IPS DF 6.9 (cell line): ENCODE data around the gene MB.
"Not testable (repeated sequence)": the region's sequence is repeated elsewhere in the genome, so short reads cannot be mapped to it uniquely, and the experiment has no call there.

Source experiments
- DNase-seq: peaks from one replicate; pipeline ENCODE4 v3.0.0-alpha.2; 2013; ENCODE audit warnings: low read depth, low spot score
- H3K27ac ChIP-seq: one replicate; pipeline ENCODE4 v1.5.1; 2013; ENCODE audit warnings: low read length, control low read depth
- H3K27me3 ChIP-seq: 2 replicates; pipeline ENCODE4 v1.6.1; 2013; ENCODE audit warnings: mild to moderate bottlenecking, low read length; ENCODE audit not compliant: control insufficient read depth, insufficient read depth
- H3K36me3 ChIP-seq: 2 replicates; pipeline ENCODE4 v1.6.1; 2013; ENCODE audit warnings: low read length; ENCODE audit not compliant: control insufficient read depth, insufficient read depth
- H3K4me1 ChIP-seq: 2 replicates; pipeline ENCODE4 v1.6.1; 2013; ENCODE audit warnings: low read length; ENCODE audit not compliant: control insufficient read depth, insufficient read depth
- H3K4me3 ChIP-seq: 2 replicates; pipeline ENCODE4 v1.5.1; 2013; ENCODE audit warnings: mild to moderate bottlenecking, low read length
- H3K9me3 ChIP-seq: 2 replicates; pipeline ENCODE4 v1.6.1; 2013; ENCODE audit warnings: low read length, inconsistent platforms; ENCODE audit not compliant: control insufficient read depth, insufficient read depth
- WGBS: extraction: QIAGEN DNeasy Blood & Tissue Kit; methylation state at CpG from one replicate; pipeline ENCODE4 v1.1.7; 2013; ENCODE audit warnings: mixed read lengths, missing lambda C conversion rate; ENCODE audit not compliant: insufficient read length, insufficient coverage; 5-methylcytosine and 5-hydroxymethylcytosine counted together

Gene MB

GRCh38 chr22:35627267-35628041 lies 10.3 kb upstream of the MB start:
- H3K4me3 ChIP-seq, result peak overlapping the region; percentile 28; the same call in 1 of the 2 replicates
- no peaks in the 10 kb centered on the region for H3K36me3 ChIP-seq
- DNase-seq, result peak; percentile 58
- no CpG with 5 or more reads among the region's 21 CpGs for WGBS
- no peaks in the 10 kb centered on the region for H3K9me3 ChIP-seq
- no peak overlapping the region for H3K27ac ChIP-seq
- no peaks in the 10 kb centered on the region for H3K27me3 ChIP-seq
- no peaks in the 10 kb centered on the region for H3K4me1 ChIP-seq

DNA sequence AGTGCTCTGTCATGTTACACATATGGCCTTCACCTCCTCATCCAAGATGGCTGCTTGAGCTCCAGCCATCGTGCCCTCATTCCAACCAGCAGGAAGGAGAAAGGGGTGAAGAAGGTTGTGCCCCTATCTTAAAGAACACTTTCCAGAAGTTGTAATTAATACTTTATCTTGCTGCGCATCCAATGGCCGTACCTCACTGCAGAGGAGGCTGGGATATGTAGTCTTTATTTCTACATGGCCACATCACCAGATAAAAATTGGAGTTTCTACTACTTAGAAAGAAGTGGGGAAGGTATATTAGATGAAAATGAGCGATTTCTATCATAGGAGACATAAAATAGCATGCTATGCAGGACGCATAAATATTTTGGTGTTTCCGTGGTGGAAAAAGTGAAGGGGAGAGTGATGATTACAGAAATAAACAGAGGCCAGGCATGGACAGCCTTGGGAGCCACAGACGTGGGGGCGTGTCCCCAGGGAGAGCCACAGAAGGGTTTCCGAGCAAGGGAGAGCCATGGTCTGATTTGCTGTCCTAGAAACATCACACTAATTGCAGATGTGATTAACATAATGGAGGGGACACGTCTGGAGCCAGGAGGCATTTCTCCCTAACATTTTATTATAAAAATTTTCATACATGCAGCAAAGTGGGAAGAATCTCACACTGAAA lies 8.8 kb upstream of the MB start:
- Histone ChIP-seq H3K4me3 (no peak overlapping the region), H3K27ac (no peak overlapping the region), H3K36me3 (no peaks in the 10 kb centered on the region), H3K27me3 (no peaks in the 10 kb centered on the region), H3K9me3 (no peaks in the 10 kb centered on the region), H3K4me1 (no peaks in the 10 kb centered on the region; the same call in 1 of the 2 replicates)
- no peak for DNase-seq
- WGBS, result no CpG with 5 or more reads among the region's 10 CpGs

DNA sequence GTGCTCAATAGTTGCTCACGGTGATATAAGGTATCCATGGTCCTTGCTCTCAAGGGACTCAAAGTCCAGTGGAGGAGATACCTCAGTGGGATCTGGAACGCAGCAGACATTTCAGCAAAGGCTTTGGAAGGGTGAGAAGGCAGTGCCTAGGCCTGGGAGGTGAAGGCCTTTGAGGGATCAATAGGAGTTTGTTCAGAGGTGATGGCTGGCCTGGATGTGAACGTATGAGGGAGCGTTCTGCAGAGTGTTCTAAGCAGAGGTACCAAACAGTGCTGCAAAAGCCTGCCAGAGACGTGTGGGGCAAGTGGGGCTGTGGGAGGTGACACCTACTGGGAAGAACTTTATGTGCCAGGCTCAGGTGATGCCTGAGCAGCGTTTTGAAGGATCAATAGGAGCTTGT lies 7.4 kb upstream of the MB start:
- Histone ChIP-seq H3K4me1 (no peaks in the 10 kb centered on the region; the same call in 1 of the 2 replicates), H3K27me3 (no peaks in the 10 kb centered on the region), H3K9me3 (no peaks in the 10 kb centered on the region), H3K36me3 (no peaks in the 10 kb centered on the region), H3K27ac (no peak overlapping the region), H3K4me3 (no peak overlapping the region)
- no peak for DNase-seq
- no CpG with 5 or more reads among the region's 6 CpGs for WGBS

- not testable (repeated sequence) for DNase-seq, H3K4me3 ChIP-seq, H3K27ac ChIP-seq, H3K36me3 ChIP-seq, H3K9me3 ChIP-seq, H3K4me1 ChIP-seq, H3K27me3 ChIP-seq
- no CpG with 5 or more reads among the region's 5 CpGs for WGBS
Measured at GRCh38 chr22:35623885-35624284, 6.8 kb upstream of the MB start.

DNA sequence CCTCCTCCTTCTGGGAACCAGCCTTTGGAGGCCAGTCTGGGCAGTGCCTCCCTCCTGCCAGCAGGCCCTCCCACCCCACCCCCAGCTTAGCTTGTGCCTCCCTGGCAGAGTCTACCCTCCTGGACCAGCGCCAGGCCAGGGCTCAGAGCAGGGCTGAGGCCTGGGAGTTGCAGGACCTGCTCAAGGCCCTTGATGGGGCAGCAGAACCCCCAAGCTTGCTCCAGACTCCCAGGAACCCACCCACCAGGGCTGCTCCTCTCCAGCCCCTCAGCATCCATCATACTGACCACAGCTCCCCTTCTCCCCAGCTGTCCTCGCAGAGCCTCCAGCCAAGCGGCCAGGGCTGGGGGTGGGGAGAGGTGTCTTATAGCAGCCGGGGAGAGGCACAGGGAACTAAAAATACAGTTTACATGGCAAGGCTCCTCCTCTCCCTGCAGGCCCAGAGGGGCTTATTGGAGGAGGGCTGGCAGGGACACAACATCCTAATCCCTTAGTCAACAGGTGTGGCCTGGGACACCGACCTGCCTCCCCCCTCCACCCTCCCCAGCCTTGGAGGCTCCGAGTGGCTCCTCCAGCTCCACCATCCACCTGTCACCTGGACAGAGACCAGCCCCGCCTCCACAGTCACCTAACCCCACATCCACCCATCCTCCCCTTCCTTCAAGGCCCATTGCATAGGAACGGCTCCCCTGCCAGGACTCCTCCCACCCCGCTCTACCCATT lies 5.2 kb upstream of the MB start:
- no CpG with 5 or more reads among the region's 9 CpGs for WGBS
- H3K27ac ChIP-seq, result no peak overlapping the region
- H3K9me3 ChIP-seq, result no peaks in the 10 kb centered on the region
- H3K4me3 ChIP-seq, result no peak overlapping the region
- no peaks in the 10 kb centered on the region for H3K27me3 ChIP-seq
- H3K36me3 ChIP-seq, result no peaks in the 10 kb centered on the region
- H3K4me1 ChIP-seq, result no peaks in the 10 kb centered on the region; the same call in 1 of the 2 replicates
- DNase-seq, result no peak

- Histone ChIP-seq H3K27me3 (no peaks in the 10 kb centered on the region), H3K9me3 (no peaks in the 10 kb centered on the region), H3K27ac (no peak overlapping the region), H3K36me3 (no peaks in the 10 kb centered on the region), H3K4me1 (no peaks in the 10 kb centered on the region; the same call in 1 of the 2 replicates), H3K4me3 (no peak overlapping the region)
- DNase-seq, result no peak
- WGBS, result no CpG with 5 or more reads among the region's 6 CpGs
Measured at GRCh38 chr22:35621451-35621850, 4.3 kb upstream of the MB start.

- no peak overlapping the region for H3K4me3 ChIP-seq
- no peaks in the 10 kb centered on the region; the same call in 1 of the 2 replicates for H3K4me1 ChIP-seq
- H3K9me3 ChIP-seq, result no peaks in the 10 kb centered on the region
- no peaks in the 10 kb centered on the region for H3K36me3 ChIP-seq
- DNase-seq, result no peak
- H3K27me3 ChIP-seq, result no peaks in the 10 kb centered on the region
- no CpG with 5 or more reads among the region's 15 CpGs for WGBS
- no peak overlapping the region for H3K27ac ChIP-seq
Measured at GRCh38 chr22:35620624-35621251, 3.6 kb upstream of the MB start.

DNA sequence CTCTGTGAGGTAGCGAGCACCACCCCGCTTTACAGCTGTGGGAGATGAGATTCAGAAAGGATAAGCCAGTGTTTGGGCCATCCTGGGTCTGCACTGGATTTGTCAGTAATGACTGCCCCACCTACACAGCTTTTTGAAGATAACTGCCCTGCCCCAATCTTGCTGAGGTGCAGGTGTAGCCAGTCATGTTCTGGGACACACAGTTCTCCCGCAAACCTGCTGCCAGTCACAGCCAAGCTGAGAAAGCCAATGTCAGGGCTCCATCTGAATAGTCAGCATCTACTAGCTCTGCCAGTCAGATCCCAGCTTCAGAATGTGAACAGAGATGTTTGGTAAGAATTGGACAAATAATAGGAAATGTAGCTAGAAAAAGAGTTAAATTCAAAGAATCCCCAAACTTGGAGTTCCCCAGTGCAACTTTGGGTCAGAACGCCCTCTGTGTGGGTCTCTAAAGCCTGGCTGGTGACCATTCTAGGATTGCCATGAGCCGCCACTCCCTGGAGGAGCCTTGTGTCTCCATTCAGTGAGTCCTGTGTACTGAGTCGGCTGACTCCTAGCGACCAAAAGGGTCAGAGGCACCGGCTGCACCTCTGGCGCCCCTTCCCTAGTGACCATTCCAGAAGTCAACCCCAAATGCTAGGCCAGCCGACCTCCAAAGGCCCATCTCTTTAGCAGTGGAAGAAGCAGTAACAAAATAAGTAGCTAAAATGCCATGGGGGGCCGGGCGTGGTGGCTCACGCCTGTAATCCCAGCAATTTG lies 2.4 kb upstream of the MB start:
- DNase-seq, result no peak
- Histone ChIP-seq H3K9me3 (no peaks in the 10 kb centered on the region), H3K4me1 (no peaks in the 10 kb centered on the region; the same call in 1 of the 2 replicates), H3K27me3 (no peaks in the 10 kb centered on the region), H3K36me3 (no peaks in the 10 kb centered on the region), H3K27ac (no peak overlapping the region), H3K4me3 (no peak overlapping the region)
- WGBS, result no CpG with 5 or more reads among the region's 13 CpGs

DNA sequence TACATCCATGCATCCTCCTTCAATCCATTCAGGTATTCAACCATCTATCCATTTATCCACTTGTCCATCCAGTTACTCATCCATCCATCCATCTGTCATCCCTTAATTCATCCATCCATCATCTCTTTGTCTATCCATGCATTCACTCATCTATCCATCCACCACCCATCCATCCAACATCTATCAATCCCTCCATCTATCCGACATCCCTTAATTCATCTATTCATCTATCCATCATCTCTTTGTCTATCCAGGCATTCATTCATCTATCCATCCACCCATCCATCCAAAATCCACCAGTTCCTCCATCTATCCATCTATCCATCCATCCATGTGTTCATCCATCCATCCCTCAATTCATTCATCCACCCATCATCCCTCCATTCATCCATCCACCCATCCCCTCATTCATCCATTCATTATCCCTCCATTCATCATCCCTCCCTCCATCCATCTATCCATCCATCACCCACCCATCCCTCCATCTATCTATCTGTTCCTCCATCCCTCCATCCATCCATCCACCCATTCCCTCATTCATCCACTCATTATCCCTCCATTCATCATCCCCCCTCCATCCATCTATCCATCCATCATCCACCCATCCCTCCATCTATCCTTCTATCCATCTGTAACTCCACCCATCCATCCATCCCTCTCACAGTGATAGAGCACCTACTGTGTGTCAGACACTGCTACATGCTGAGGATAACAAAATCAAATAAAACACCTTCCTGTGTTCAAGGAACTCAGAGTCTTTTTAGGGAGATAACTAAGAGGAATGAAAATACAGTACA lies 1.5 kb upstream of the MB start:
- no peak for DNase-seq
- no peak overlapping the region for H3K27ac ChIP-seq
- WGBS, result 100% methylated on average over 1 of the region's 1 CpG
- H3K4me3 ChIP-seq, result no peak overlapping the region
- H3K4me1 ChIP-seq, result no peaks in the 10 kb centered on the region; the same call in 1 of the 2 replicates
- H3K9me3 ChIP-seq, result no peaks in the 10 kb centered on the region
- H3K27me3 ChIP-seq, result no peaks in the 10 kb centered on the region
- H3K36me3 ChIP-seq, result no peaks in the 10 kb centered on the region
